A673 (cell line): Measurements from ENCODE around the gene RCBTB1.

Source experiments
- CTCF ChIP-seq: fragments of 300-800, 200-600 bp; sonication (generic); conservative IDR thresholded peaks from 2 replicates; pipeline ENCODE4 v1.5.1; 2017; ENCODE audit warnings: low read depth, mild to moderate bottlenecking, antibody characterized with exemption, low read length, moderate library complexity, mixed read lengths
- EZH2 ChIP-seq: fragments of 200-600 bp; sonication (generic); IDR thresholded peaks from 2 replicates; pipeline ENCODE4 v1.6.1; 2017; ENCODE audit warnings: borderline replicate concordance, low read depth, mild to moderate bottlenecking, mixed read lengths, antibody characterized with exemption, low read length; ENCODE audit not compliant: poor library complexity, severe bottlenecking

GRCh38 chr13:49561062-49561410, 24.3 kb downstream of the RCBTB1 start:
- no peak for TF ChIP-seq CTCF
- TF ChIP-seq EZH2, result no peak
